Stimulated activated CD4-positive, alpha-beta T cell treated with anti-CD3 and anti-CD28 coated beads, TNF-alpha, amount 100 ng/mL, for 48 hours (primary cell): ENCODE results near the gene FMO1.
"Not testable (repeated sequence)": the region's sequence is repeated elsewhere in the genome, so short reads cannot be mapped to it uniquely, and the experiment has no call there.

Source experiments
- DNase-seq, 3 donors: peaks; one replicate each; pipeline ENCODE4 v3.0.0-alpha.2; 2020; ENCODE audit warnings: low read depth in 3 of 3

Gene FMO1

GRCh38 chr1:171236231-171236630 is 12.1 kb upstream of the FMO1 start:
- DNase-seq: not testable (repeated sequence)

DNA sequence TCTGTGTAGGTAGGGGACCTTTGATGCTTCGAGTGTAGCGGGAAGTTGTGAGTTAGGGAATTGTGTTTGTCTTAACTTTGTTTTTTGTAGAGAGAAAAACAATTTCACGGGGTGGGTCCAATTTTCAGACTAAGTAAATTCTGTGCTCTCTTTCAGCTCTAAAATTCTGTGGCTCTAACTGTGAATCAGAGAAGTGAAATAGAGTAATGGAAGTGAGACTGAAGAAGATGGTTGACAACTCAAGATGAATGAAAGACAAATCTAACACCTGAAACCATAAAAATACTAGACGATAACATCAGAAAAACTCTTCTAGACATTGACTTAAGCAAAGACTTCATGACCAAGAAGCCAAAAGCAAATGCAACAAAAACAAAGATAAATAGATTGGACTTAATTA is 4.4 kb upstream of the FMO1 start:
- DNase-seq: no peak

GRCh38 chr1:171245458-171246064 is 2.7 kb upstream of the FMO1 start:
- no peak for DNase-seq

- DNase-seq: no peak
These were observed 793 bp upstream of the FMO1 start for GRCh38 chr1:171247501-171247900.

- no peak for DNase-seq
These were observed 547 bp downstream of the FMO1 start for GRCh38 chr1:171248841-171249240.

- no peak for DNase-seq
These were observed 2.0 kb downstream of the FMO1 start for GRCh38 chr1:171250263-171250662.

- peak in 1 of 3 donors; percentile 32 for DNase-seq
These were observed 3.0 kb downstream of the FMO1 start for GRCh38 chr1:171251042-171251951.

DNA sequence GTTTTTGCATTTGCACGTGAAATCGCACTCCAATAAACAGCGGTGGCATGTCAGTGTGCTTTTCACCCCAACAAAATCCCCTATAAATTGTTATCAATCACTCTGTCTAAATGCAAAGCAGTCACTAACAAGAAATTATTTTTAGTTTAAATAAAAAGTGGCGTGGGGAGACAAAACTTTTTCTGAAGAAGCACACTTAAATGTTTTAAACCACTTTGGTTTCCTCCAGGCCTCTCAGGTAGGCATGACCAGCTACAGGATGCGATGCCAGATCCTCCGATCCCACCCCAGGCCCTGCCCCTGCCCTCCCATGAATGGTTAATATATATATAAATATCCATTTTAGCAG is 3.6 kb downstream of the FMO1 start:
- DNase-seq: no peak

DNA sequence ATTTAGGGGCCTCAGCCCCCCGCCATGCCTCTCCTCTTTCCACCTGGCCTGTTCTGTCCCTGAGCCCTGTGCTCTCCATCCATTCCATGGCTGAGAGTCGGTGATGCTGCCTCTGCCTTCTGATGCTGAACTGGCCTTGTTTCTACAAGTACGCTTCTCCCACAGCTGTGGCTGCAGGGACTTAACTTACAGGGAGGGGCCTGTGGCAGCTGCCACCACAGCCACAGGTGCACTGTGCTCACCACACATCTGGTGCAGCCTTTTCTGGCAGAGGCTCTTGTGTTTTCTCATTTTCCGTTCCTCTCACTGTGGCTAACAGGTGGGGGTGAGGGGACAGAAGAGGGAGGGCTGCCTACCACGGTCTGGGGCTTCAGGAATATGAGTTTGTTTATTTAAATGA is 4.2 kb downstream of the FMO1 start:
- DNase-seq: no peak

DNA sequence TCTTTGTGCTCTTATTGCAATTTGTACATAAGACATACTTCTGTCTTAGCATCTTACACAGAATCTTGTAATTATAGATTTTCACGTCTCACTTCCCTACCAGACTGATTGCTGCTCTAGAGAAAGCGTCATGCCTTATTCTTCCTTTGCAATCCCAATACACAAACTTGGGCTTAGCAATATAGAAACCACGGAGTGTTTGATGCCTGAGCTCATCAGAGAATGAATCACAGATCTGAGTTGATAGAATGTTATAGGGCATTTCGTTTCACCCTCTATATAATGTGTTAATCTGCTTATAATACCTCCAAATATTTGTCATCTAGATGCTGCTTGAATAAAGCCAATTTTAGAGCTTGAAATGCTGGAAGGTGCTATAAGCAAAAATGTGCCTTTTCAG is 6.6 kb downstream of the FMO1 start:
- DNase-seq: no peak

- no peak for DNase-seq
These were observed 8.8 kb downstream of the FMO1 start for GRCh38 chr1:171256940-171257606.

GRCh38 chr1:171257607-171258076 is 9.3 kb downstream of the FMO1 start:
- DNase-seq: no peak

DNA sequence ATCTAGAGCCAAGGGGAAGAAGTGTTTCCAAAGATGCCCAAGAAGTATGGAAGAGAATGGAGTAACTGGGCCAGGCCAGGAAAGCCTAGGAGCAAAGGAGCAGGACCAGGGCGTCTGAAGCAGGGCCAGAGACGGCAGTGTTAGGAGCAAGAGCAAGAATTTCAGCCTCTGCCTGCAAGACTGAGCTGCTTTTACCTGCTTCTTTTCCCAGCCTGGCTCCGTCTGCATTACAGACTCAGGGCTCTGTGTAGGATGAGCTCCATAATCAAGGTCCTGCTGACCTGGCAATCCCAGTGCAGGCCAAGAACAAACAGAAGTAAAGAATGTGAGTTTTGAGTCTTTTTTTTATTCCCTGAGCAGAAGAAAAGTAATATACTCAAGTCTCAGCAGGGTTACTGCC is 10.1 kb downstream of the FMO1 start:
- no peak for DNase-seq

DNA sequence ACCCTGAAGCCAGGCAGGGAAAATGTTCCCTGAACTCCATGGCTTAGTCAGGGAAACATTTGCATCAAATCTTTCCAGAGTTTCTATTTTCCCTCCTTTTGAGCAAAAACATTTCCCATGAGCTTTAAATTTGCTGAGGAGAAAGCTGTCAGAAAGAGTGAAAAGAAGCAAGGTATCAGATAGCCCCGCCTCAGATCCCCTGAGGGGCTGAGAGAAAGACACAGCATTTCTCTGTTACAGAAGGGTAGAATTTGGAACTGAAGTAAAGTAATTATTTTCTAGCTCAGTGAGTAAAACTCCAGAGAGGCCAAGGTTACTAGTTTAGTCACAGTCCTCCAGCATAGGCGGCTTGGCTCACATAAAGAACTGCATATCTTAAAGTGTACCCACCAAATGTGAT is 10.6 kb downstream of the FMO1 start:
- no peak for DNase-seq

- no peak for DNase-seq
These were observed 13.0 kb downstream of the FMO1 start for GRCh38 chr1:171261336-171261735.

GRCh38 chr1:171263901-171264300 is 15.6 kb downstream of the FMO1 start:
- DNase-seq: no peak

DNA sequence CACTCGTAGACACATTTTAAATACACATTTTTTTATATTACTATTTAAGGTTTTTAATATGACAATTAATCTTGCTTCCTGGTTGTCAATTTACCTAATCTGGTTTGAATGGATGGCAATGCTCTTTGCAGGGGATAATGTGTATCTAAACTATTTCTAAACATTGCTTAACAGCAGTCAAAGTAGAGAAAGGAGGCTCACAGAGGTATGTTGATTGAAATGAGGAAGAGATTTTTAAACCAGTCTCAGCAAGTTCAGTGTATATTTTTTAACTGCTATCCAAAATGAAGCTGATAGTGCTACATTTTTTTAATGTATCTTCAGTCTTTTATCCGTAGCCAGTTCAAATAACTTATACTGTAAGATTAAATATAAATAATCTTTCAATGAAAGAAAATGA is 17.4 kb downstream of the FMO1 start:
- no peak for DNase-seq

DNA sequence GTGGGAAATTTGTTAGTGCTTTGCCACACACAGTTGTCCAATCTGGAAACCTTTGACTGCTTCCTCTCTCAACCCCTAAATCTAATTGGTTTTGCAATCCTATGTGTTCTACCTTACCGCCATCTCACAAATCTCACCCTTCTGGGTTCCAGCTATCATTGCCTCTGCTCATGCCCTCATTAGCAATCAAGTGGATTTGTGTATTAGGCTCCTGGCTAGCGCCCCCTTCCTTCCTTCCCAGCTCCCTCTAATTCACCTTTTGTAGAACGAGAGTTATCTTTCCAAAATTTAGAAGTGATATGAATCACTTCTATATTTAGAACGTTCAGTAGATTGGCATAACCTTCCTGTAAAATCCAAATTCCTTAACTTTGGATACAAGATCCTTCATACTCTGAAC is 18.6 kb downstream of the FMO1 start:
- DNase-seq: no peak

DNA sequence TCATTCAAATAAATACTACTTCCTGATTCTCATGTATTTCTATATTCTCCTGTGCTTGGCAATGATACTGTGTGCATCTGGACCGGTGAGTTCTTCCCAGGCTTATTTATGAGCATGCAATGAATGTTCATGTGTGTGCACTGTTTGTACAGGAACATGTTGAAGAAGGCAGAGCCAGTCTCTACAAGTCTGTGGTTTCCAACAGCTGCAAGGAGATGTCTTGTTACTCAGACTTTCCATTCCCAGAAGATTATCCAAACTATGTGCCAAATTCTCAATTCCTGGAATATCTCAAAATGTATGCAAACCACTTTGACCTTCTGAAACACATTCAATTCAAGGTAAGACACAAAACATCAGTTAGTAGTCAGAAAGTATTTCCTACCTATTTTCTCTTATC is 19.1 kb downstream of the FMO1 start:
- no peak for DNase-seq

GRCh38 chr1:171270806-171271205 is 22.5 kb downstream of the FMO1 start:
- DNase-seq: no peak

DNA sequence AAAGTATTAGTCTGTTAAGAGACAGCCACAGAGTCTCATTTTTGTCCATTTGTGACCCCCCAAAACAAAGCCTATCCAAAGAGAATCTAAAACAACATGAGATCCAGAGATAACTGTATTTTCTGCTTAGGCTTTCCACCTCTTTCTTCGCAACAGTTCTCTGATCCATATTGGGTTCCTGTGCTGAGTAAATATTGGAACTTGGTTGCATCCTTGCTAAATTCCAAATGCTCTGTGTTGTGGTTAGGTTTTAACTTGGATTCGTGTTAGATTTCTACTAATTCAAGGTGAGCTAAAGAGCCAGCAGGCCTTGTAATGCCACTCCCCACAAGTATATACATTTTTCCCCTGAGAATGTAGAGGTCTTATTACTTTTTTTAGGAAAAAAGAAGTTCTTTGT is 29.2 kb downstream of the FMO1 start:
- DNase-seq: no peak

- no peak for DNase-seq
These were observed 30.9 kb downstream of the FMO1 start for GRCh38 chr1:171279234-171279633.

- no peak for DNase-seq
These were observed 31.4 kb downstream of the FMO1 start for GRCh38 chr1:171279678-171280077.
